Measurements from ENCODE around the gene HIKESHI.

Gene HIKESHI

GRCh38 chr11:86380295-86381059, 78.4 kb downstream of the HIKESHI start:
- no peaks in the 10 kb centered on the region for H3K9me3 Mint-ChIP-seq (ENCODE audit: low read depth)
- no peak overlapping the region for H3K4me3 Mint-ChIP-seq
- peaks cover 1% of the 10 kb centered on the region for H3K27me3 Mint-ChIP-seq
- no peaks in the 10 kb centered on the region for H3K4me1 Mint-ChIP-seq (ENCODE audit: low read depth)
- H3K27ac Mint-ChIP-seq, result no peak overlapping the region
- H3K36me3 Mint-ChIP-seq, result no peaks in the 10 kb centered on the region

- Mint-ChIP-seq H3K27ac (no peak overlapping the region), H3K27me3 (no peaks in the 10 kb centered on the region), H3K4me3 (no peak overlapping the region), H3K36me3 (peaks cover 9% of the 10 kb centered on the region), H3K4me1 (ENCODE audit: low read depth) (no peaks in the 10 kb centered on the region), H3K9me3 (ENCODE audit: low read depth) (no peaks in the 10 kb centered on the region)
Measured at GRCh38 chr11:86383041-86383955, 81.3 kb downstream of the HIKESHI start.

- no peak overlapping the region for H3K27ac Mint-ChIP-seq
- H3K4me1 Mint-ChIP-seq (ENCODE audit: low read depth), result no peaks in the 10 kb centered on the region
- no peak overlapping the region for H3K4me3 Mint-ChIP-seq
- no peaks in the 10 kb centered on the region for H3K27me3 Mint-ChIP-seq
- peaks cover 11% of the 10 kb centered on the region for H3K36me3 Mint-ChIP-seq
- H3K9me3 Mint-ChIP-seq (ENCODE audit: low read depth), result no peaks in the 10 kb centered on the region
Measured at GRCh38 chr11:86386283-86386682, 84.2 kb downstream of the HIKESHI start.

GRCh38 chr11:86386746-86387145, 84.7 kb downstream of the HIKESHI start:
- Mint-ChIP-seq H3K27ac (no peak overlapping the region), H3K4me1 (ENCODE audit: low read depth) (no peaks in the 10 kb centered on the region), H3K36me3 (peaks cover 11% of the 10 kb centered on the region), H3K9me3 (ENCODE audit: low read depth) (no peaks in the 10 kb centered on the region), H3K27me3 (no peaks in the 10 kb centered on the region), H3K4me3 (no peak overlapping the region)

GRCh38 chr11:86388198-86388597, 86.2 kb downstream of the HIKESHI start:
- no peaks in the 10 kb centered on the region for H3K27me3 Mint-ChIP-seq
- no peaks in the 10 kb centered on the region for H3K4me1 Mint-ChIP-seq (ENCODE audit: low read depth)
- H3K27ac Mint-ChIP-seq, result no peak overlapping the region
- no peak overlapping the region for H3K4me3 Mint-ChIP-seq
- H3K9me3 Mint-ChIP-seq (ENCODE audit: low read depth), result no peaks in the 10 kb centered on the region
- H3K36me3 Mint-ChIP-seq, result peaks cover 14% of the 10 kb centered on the region

GRCh38 chr11:86390487-86390886, 88.4 kb downstream of the HIKESHI start:
- no peaks in the 10 kb centered on the region for H3K9me3 Mint-ChIP-seq (ENCODE audit: low read depth)
- H3K27ac Mint-ChIP-seq, result no peak overlapping the region
- peaks cover 14% of the 10 kb centered on the region for H3K36me3 Mint-ChIP-seq
- H3K4me1 Mint-ChIP-seq (ENCODE audit: low read depth), result no peaks in the 10 kb centered on the region
- no peak overlapping the region for H3K4me3 Mint-ChIP-seq
- H3K27me3 Mint-ChIP-seq, result no peaks in the 10 kb centered on the region

- H3K9me3 Mint-ChIP-seq (ENCODE audit: low read depth), result no peaks in the 10 kb centered on the region
- H3K4me3 Mint-ChIP-seq, result no peak overlapping the region
- H3K4me1 Mint-ChIP-seq (ENCODE audit: low read depth), result no peaks in the 10 kb centered on the region
Measured at GRCh38 chr11:86395061-86395551, 93.1 kb downstream of the HIKESHI start.

More at GRCh38 chr11:86395061-86395551, 93.1 kb downstream of the HIKESHI start:
- Mint-ChIP-seq H3K27ac (no peak overlapping the region), H3K27me3 (no peaks in the 10 kb centered on the region), H3K36me3 (peaks cover 2% of the 10 kb centered on the region)

Data from activated naive CD8-positive, alpha-beta T cell (primary cell).